Stomach (tissue), 4 donors: Measurements from ENCODE around the gene ZDHHC8.

Experiments used
- EP300 ChIP-seq: sonication (generic); formaldehyde crosslinking; IDR thresholded peaks from one replicate; pipeline ENCODE4 v1.6.1; 2017; ENCODE audit warnings: antibody characterized with exemption
- POLR2A ChIP-seq, 4 donors: fragments of 450-650 bp; IDR thresholded peaks; one replicate each; pipeline ENCODE4 v1.6.1; 2016; ENCODE audit warnings: antibody characterized with exemption in 4 of 4, control low read depth in 2 of 4, mild to moderate bottlenecking in 1 of 4, moderate library complexity in 1 of 4
- TF ChIP-seq, protein P1 (sequence below), 7 experiments: fragments of 450-650 bp in 4 of 7; fragments of 200-600 bp in 3 of 7; sonication (generic) in 3 of 7; IDR thresholded peaks; one replicate each; pipeline ENCODE4 v1.5.1; 2016 to 2019; ENCODE audit warnings: antibody characterized with exemption in 7 of 7, control low read depth in 2 of 7, mild to moderate bottlenecking in 1 of 7

DNA sequence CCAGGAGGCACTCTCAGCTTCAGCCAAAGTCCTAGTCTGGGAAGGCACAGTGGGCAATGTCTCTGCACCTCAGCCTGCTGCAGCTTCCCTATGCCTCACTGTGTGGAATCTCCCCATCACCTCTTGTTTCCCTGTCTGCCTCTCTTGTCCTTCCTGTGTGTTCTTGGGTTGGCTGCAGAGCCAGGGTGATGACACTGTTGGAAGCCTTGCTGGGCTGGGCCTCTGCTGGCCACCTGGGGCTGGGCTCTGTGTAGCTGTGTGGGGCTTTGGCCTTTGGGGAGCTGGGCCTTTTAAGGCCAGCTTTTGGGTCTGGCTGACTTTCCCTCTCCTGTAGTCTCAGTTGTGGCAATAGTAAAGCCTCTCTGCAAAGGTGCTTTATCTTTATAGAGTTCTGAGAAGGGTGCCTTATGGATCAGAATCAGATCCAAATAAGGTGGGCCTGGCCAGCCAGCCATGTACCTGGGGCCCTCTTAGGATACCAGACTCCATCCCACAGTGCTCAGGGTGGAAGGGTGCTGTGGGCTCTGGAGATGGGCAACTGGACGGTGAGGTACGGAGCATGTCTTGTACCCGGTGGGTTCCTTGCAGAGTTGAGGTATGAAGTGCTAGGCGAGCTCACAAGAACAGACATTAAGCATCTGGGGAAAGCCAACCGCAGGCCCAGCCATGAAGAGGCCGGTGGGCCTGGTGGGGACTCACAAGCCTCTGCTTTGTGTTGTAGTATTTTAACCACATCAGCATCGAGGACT lies 26.0 kb upstream of the ZDHHC8 start:
- TF ChIP-seq, protein P1, sequence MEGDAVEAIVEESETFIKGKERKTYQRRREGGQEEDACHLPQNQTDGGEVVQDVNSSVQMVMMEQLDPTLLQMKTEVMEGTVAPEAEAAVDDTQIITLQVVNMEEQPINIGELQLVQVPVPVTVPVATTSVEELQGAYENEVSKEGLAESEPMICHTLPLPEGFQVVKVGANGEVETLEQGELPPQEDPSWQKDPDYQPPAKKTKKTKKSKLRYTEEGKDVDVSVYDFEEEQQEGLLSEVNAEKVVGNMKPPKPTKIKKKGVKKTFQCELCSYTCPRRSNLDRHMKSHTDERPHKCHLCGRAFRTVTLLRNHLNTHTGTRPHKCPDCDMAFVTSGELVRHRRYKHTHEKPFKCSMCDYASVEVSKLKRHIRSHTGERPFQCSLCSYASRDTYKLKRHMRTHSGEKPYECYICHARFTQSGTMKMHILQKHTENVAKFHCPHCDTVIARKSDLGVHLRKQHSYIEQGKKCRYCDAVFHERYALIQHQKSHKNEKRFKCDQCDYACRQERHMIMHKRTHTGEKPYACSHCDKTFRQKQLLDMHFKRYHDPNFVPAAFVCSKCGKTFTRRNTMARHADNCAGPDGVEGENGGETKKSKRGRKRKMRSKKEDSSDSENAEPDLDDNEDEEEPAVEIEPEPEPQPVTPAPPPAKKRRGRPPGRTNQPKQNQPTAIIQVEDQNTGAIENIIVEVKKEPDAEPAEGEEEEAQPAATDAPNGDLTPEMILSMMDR (IDR thresholded peaks at IDR 0.05): no peak
- TF ChIP-seq EP300 (no peak), POLR2A (IDR thresholded peaks at IDR 0.05) (no peak)
